ENCODE results near the gene RAB11A.

RAB11A gene

GRCh38 chr15:65896236-65896635 lies 26.9 kb downstream of the RAB11A start:
- no peak overlapping the region for H3K4me3 ChIP-seq (ENCODE audit: low read depth, low read length)
- in situ Hi-C loops (cut with HindIII; ENCODE audit: low sequenced_read_pairs): no loop called here
- no peak for TF ChIP-seq CTCF (IDR thresholded peaks at IDR 0.05; ENCODE audit: low read depth, low read length, missing control alignments)
- no peak for DNase-seq (ENCODE audit: low read depth)

- no peak overlapping the region for H3K4me3 ChIP-seq (ENCODE audit: low read depth, low read length)
- no peak for TF ChIP-seq CTCF (IDR thresholded peaks at IDR 0.05; ENCODE audit: low read depth, low read length, missing control alignments)
- no peak for DNase-seq (ENCODE audit: low read depth)
- in situ Hi-C loops (cut with HindIII; ENCODE audit: low sequenced_read_pairs): no loop called here
Observed at GRCh38 chr15:65900488-65900887, 31.2 kb downstream of the RAB11A start.

GRCh38 chr15:65901336-65901735 lies 32.0 kb downstream of the RAB11A start:
- no peak for DNase-seq (ENCODE audit: low read depth)
- TF ChIP-seq CTCF (IDR thresholded peaks at IDR 0.05; ENCODE audit: low read depth, low read length, missing control alignments): no peak

GRCh38 chr15:65901836-65902235 lies 32.5 kb downstream of the RAB11A start:
- no peak for TF ChIP-seq CTCF (IDR thresholded peaks at IDR 0.05; ENCODE audit: low read depth, low read length, missing control alignments)
- no peak for DNase-seq (ENCODE audit: low read depth)
- H3K4me3 ChIP-seq (ENCODE audit: low read depth, low read length): no peak overlapping the region
- in situ Hi-C loops (cut with HindIII; ENCODE audit: low sequenced_read_pairs): no loop called here

More at GRCh38 chr15:65901336-65901735, 32.0 kb downstream of the RAB11A start:
- no peak overlapping the region for H3K4me3 ChIP-seq (ENCODE audit: low read depth, low read length)
- in situ Hi-C loops (cut with HindIII; ENCODE audit: low sequenced_read_pairs): no loop called here

- in situ Hi-C loops (cut with HindIII; ENCODE audit: low sequenced_read_pairs): no loop called here
- no peak for TF ChIP-seq CTCF (IDR thresholded peaks at IDR 0.05; ENCODE audit: low read depth, low read length, missing control alignments)
- no peak overlapping the region for H3K4me3 ChIP-seq (ENCODE audit: low read depth, low read length)
- DNase-seq (ENCODE audit: low read depth): no peak
Observed at GRCh38 chr15:65902373-65902772, 33.1 kb downstream of the RAB11A start.

- TF ChIP-seq CTCF (IDR thresholded peaks at IDR 0.05; ENCODE audit: low read depth, low read length, missing control alignments): no peak
- in situ Hi-C loops (cut with HindIII; ENCODE audit: low sequenced_read_pairs): no loop called here
- no peak overlapping the region for H3K4me3 ChIP-seq (ENCODE audit: low read depth, low read length)
- DNase-seq (ENCODE audit: low read depth): no peak
Observed at GRCh38 chr15:65903296-65904073, 34.2 kb downstream of the RAB11A start.
